GM19395 (cell line): ENCODE data around the gene ENDOU.

Source experiments
- ATAC-seq: cut with Tn5 transposase; IDR thresholded peaks from one replicate; pipeline ENCODE4 v1.9.1; 2021; ENCODE audit warnings: mild to moderate bottlenecking, moderate library complexity; ENCODE audit not compliant: unreplicated experiment

The ENDOU gene

GRCh38 chr12:47722136-47722834, 3.0 kb downstream of the ENDOU start:
- ATAC-seq, result no peak

GRCh38 chr12:47721431-47721973, 3.8 kb downstream of the ENDOU start:
- no peak for ATAC-seq

DNA sequence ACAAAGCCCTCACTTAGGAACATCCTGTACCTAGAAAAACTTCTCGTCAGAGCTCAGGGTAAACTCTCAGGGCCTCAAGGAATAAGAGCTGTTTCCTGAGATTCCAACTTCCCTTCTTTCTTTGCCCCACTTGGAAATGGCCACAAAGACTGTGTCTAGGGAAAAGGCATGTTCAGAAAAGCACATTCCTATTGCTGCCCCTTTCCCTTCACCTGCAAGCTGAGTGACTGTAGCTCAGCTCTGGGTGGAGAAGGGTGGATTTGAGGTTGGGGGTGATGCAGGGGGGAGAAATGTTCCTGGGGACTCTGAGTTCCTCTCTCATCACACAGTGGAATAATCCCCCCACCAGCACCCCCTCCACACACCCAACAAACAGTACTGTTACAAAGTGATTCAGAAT, 6.8 kb downstream of the ENDOU start:
- no peak for ATAC-seq

DNA sequence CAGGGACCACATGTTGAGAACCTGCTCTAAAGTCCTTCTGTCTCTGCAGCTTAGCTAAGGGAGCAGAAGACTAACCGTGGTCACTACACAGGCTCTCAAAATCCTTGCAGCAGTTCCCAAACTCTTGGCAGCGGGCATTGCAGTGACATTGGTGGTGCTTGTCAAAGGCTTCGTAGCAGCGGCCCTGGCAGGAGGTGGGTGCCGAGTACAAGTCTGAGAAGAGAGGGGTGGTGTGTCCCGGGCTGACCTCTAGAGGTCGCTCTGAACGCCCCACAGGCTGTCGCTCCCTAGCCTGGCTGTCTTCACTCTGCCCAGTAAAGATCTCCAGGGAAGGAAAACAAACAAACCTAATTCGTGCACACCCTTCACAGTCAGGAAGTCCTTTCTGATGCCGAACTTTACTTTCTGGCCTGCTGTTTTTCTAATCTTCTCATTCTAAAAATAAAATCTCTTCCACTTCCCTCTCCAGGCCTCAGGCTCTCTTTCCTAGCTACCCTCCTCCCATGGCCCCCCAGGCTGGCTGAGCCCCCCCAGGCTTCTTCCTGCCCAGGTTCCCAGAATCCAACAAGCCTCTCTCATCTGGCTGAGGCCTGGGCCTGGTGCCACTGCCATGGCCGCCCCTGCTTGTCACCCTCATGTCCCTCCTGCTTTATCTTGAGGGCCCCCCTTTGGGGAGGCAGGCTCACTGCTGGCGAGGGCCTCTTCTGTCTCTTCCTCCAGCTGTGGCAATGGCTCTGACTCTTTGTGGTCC, 7.7 kb downstream of the ENDOU start:
- ATAC-seq, result no peak

DNA sequence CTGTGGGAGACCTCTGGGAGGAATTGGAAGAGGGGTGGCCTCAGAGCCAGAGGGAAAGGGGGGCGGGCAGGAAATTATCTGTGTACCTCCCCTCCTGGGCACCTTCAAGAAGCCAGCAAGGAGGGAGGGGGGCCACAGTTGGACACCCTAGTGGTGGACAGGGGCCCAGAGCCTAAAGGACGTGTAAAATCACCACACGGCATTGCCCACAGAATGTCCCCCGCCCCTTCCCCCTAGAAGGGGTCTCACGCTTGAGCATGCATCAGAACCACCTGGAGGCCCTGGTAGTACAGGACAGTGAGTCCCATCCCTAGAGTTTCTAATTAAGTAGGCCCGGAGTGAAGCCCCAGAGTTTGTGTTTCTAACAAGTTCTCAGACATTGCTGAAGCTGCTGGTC, 8.2 kb downstream of the ENDOU start:
- ATAC-seq, result no peak

DNA sequence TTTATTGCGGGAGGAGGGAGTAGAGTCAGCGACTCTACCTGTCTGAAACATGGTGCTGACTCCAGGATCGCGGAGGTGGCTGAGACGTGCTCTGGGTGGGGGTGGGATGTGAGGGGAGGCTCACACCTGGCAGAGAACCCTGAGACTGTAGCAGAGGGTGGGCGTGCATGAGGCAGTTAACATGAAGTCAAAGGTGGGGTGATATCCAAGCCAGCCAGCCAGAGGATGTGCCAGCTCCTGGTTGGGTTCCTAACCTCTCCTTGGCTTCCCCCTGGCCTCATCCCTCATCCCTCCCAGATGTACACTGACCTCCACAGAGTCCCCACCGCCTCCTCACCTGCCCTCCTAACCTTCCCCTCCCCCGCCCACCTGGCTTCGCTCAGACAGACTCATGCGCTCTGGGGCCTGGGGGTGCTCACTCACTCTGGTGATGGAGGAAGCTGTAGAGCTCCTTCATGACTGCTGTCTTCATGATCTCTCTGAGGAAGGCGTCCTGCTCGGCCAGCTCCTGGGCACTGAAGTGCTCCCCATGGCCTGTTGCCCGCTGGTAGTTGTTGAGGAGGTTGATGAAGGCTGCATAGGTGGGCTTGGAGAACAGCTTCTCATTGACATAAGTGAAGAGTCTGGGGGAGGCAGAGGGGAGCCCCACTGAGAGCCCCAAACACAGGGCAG, 9.3 kb downstream of the ENDOU start:
- ATAC-seq, result no peak

GRCh38 chr12:47715393-47715876, 9.9 kb downstream of the ENDOU start:
- peak; percentile 79 for ATAC-seq

DNA sequence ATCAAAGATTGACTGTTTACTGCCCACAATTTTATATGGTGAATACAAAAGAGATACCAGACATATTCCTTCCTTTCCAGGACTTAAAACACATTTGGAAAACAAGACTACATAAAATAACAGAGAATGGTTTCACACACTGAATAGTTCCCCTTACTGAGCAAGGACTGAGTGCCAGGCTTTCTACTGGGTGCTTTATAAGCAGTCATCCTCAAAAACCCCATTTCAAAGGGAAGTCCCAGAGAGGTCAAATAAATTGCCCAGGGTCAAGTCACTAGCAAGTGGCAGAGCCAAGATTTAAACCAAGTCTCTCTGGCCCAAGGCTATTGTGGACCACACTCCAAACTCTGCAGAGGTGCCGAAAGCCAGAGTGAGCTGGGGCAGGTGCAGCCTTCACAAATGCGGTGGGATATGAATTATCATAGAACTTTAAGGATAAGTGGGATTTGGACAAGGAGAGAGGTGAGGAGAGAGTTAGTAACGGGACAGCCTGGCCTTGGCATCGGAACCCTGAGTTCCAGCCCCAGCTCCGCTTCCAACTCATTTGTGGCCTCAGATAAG, 10.4 kb downstream of the ENDOU start:
- no peak for ATAC-seq

- ATAC-seq, result no peak
Observed at GRCh38 chr12:47712171-47712570, 13.1 kb downstream of the ENDOU start.

- no peak for ATAC-seq
Observed at GRCh38 chr12:47711448-47711847, 13.8 kb downstream of the ENDOU start.

- ATAC-seq, result no peak
Observed at GRCh38 chr12:47710278-47710677, 15.0 kb downstream of the ENDOU start.

GRCh38 chr12:47709671-47710070, 15.6 kb downstream of the ENDOU start:
- no peak for ATAC-seq

DNA sequence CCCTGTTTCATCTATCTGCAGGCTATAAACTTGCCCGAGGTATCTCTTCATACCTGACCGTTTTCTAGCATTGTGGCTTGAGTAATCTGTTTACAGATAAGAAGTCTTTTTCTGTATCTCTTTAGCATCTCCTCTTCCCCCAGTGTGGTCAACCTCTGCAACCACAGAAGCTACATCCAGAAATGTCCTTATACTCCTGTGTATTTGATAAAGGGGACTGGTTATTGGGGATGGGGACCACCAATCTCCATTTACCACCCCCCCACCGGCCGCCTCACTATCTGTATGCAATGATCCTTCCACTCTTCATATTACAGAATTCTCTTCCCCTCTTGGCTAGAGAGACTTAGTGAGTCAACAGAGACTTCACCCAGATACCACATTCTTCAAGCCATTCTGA, 16.1 kb downstream of the ENDOU start:
- no peak for ATAC-seq

DNA sequence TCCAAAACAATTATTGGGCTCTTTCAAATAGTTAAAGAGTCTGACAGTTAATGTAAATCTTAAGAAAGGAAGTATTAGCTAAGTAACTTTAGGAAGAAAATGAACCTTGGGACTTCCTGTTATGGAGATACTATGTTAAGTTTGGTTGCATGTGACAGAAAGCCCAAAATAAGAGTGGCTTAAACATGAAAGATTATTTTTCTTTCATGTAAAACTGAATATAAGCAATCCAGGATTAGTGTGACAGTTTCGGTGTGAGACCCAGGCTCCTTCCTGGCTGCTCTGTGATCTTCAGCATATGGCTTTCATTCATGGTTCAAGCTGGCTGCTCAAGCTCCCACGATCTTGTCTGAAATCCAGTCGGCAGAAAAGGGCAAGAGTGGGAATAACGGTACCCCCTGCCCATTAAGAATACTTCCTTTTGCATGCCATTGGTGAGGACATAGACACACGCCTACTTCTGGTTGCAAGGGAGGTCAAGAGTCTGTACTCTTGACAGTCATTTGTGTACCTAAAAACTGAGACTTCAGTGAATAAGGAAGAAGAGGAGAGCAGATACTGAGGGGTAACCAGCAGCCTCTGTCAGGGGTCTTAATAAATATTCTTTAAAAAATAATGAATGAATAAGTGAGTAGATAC, 17.3 kb downstream of the ENDOU start:
- no peak for ATAC-seq

DNA sequence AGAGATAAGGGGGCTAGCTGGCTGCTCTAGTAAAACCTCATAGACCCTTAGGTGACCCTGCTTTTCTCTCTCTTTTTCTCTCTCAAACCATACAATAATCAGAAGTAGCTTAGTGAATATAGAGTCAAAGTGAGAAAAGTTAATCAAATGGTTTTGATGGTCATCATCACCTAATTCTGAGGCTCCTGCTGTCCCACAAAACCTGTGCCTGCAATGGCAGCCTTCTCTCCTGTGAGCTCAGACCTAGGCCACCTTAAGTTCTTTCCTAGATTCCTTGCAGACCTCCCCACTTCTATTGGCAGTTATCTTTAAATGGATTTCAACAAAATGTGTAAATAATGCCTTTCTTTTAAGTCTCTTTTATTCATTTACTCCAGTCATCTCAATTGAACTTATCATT, 17.9 kb downstream of the ENDOU start:
- no peak for ATAC-seq

DNA sequence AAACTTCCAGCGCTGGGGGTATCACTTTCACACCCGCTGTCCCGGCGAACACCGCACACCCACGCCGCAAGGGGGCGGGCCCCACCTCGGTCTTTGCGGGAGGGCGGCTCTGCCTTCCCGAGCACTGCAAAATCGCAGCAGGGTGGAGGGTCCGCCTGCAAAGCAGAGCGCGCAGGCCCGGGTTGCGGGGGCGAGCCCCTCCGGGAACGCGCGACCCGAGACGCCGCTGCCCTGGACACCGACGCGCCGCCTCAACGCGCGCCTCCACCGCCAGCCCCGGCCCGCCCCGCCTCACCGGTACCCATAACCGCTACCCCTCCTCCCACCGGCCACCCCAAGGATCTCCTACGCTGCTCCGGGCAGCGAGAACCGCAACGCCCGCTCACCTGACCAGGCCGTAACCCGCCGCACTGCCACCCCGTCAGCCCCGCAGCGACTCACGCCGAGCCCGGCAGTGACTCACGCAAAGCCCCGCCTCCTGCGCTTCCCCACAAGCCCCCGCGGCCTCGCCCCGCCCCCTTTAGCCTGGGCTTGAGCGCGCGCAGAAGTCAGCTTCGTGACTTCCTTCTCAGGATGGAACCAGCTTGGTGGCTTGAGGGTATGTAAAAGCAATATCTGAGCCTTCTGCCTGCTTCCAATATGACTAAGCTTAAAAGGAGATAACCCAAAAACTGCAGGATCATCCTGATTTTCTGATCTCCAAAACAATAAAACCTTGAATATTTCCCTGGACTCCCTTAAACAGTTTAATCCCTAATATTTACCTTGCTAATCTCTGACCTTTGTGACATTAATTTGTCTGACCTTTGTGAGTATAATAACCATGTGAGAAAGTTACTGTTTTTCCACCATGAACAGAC, 19.5 kb downstream of the ENDOU start, which contains the start of gene RPAP3:
TSS of gene RPAP3 (minus strand) at position 465 of the 860 bp plus-strand sequence. CDS start 3,190 bp downstream, outside the sequence.
- peak; percentile 71 for ATAC-seq

DNA sequence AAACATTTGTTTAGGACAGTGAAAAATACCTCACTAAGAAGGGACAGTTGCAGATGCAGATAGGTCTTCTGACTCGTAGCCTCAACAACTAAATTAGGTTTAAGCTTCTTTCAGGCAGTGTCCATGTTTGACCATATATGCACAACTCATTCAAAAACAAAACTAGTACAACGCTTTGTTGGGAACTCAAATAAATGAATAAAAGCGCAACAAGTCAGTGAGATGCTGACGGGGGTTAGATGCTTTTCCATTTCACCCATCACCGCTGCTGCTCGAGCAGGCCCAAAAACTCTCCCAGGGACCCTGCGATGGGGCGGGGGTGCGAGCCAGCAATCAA, 20.1 kb downstream of the ENDOU start:
- ATAC-seq, result no peak

GRCh38 chr12:47704719-47705118, 20.6 kb downstream of the ENDOU start:
- ATAC-seq, result no peak

DNA sequence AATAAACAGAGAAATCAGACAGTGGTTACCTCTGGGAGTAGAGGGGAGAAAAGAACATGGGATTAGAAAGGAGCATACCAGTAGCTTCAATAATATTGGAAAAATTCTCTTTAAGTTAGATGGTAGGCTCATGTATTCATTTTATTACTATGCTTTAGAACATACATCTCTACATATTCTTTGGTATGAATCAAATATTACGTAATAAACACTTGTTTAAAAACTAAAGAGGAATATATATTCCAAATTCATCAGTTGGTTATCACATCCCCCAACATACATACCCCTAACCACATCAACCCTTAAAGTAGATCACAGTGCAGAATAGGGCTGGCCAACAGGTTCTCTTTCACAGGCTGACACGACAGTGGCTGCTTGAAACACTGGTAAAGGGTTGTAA, 25.0 kb downstream of the ENDOU start:
- no peak for ATAC-seq

DNA sequence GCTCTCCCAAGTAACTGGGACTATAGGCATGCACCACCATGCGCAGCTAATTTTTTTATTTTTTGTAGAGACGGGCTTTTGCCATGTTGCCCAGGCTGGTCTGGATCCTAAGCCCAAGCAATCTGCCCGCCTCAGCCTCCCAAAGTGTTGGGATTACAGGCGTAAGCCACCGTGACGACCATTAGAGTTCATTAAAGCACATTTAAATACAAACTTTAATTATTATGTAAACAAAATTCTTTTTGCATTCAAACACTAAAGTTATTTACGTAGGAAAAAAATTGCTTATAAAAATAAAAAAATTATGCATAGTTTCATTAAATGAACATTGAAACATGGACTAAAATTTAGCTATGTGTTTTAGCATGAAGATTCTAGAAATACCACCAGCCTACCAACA, 26.7 kb downstream of the ENDOU start:
- no peak for ATAC-seq
